ENCODE data around the gene SLC25A14. TPM values are rescaled to one million over a fixed set of nuclear protein-coding genes. Genes with fewer than 3 reads are reported as not detected.

Gene SLC25A14, protein sequence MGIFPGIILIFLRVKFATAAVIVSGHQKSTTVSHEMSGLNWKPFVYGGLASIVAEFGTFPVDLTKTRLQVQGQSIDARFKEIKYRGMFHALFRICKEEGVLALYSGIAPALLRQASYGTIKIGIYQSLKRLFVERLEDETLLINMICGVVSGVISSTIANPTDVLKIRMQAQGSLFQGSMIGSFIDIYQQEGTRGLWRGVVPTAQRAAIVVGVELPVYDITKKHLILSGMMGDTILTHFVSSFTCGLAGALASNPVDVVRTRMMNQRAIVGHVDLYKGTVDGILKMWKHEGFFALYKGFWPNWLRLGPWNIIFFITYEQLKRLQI
- total RNA-seq (ENCODE audit: low replicate concordance), result 13.7 and 19.2 TPM in 2 replicates

- H3K4me2 ChIP-seq, result peak within 1 kb of the TSS; percentile 73
- H3K4me3 ChIP-seq, result peak within 1 kb of the TSS; percentile 56
- no peaks in the 10 kb centered on the region for H3F3A ChIP-seq (ENCODE audit: low read depth)
- Mint-ChIP-seq H3K4me1 (peaks cover 31% of the 10 kb centered on the region), H3K9me3 (no peaks in the 10 kb centered on the region), H3K36me3 (no peaks in the 10 kb centered on the region), H3K27me3 (ENCODE audit: insufficient read depth, low read depth) (peaks cover 2% of the 10 kb centered on the region), H3K4me3 (peak within 1 kb of the TSS; percentile 96), H3K27ac (peak within 1 kb of the TSS; percentile 96)
- H3K9me3 ChIP-seq (ENCODE audit: low read depth), result no peaks in the 10 kb centered on the region
- no peak within 1 kb of the TSS for H3K9ac ChIP-seq
- DNase-seq (ENCODE audit: low spot score), result peak; percentile 81
- H3K79me2 ChIP-seq (ENCODE audit: low read depth), result no peaks in the 10 kb centered on the region
- H2AFZ ChIP-seq (replicated peaks), result peak within 1 kb of the TSS; percentile 54
- H3K4me1 ChIP-seq, result no peaks in the 10 kb centered on the region
- H3K27me3 ChIP-seq, result no peaks in the 10 kb centered on the region
- no peaks in the 10 kb centered on the region for H4K20me1 ChIP-seq (ENCODE audit: low read depth)
- no peak within 1 kb of the TSS for H3K27ac ChIP-seq
- no peaks in the 10 kb centered on the region for H3K36me3 ChIP-seq
- TF ChIP-seq CTCF (IDR thresholded peaks at IDR 0.05) (no peak), EZH2 (IDR thresholded peaks at IDR 0.05) (no peak), EZH2phosphoT487 (IDR thresholded peaks at IDR 0.05) (no peak)
Observed at GRCh38 chrX:130339408-130340222, at the start of gene SLC25A14. Gene SLC25A14, plus strand, starts transcription at chrX:130339919. Its CDS starts 360 bp downstream, at chrX:130340279.

DNA sequence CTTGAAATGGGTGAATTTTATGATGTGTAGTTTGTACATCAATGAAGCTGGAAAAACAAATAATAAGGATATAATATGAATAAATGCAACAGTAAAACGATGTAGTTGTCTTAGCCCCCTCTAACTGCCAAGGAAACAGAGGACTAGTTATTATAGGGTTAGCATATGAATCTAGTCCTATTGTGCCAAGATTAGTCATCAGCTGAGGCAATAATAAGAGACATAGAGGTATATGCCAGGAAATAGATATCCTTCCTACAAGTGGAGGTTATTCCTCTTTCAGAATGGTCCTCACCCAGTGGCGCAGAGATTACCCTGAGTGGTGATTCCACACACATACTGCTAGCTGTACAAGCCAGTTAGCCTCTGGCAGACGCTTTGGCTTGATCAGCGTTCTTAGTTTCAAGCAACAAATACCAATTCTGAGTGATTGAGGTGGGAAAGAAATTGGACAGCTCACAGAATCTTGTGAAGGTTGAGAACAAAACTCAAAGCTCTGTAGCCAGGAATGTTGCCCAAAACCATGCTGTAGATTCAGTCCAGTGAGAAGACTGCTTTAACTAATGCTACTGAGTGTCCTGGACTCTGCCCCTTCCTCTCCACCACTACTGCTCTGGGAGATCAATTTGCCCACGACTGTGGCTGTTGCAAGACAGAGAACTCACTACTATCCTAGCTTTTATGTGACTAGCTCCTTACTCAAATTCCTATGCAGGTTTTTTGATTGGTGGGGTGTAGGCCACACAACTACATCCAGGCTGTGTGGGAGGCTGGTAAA lies 44.0 kb upstream of the SLC25A14 start:
- Mint-ChIP-seq H3K27me3 (ENCODE audit: insufficient read depth, low read depth) (peaks cover 2% of the 10 kb centered on the region), H3K4me3 (no peak overlapping the region), H3K27ac (no peak overlapping the region), H3K9me3 (peaks cover 16% of the 10 kb centered on the region), H3K4me1 (peaks cover 8% of the 10 kb centered on the region), H3K36me3 (peaks cover 4% of the 10 kb centered on the region)
- H3K79me2 ChIP-seq (ENCODE audit: low read depth), result no peaks in the 10 kb centered on the region
- no peaks in the 10 kb centered on the region for H3K4me1 ChIP-seq
- no peak overlapping the region for H3K4me2 ChIP-seq
- H3K27me3 ChIP-seq, result no peaks in the 10 kb centered on the region
- no peaks in the 10 kb centered on the region for H3F3A ChIP-seq (ENCODE audit: low read depth)
- no peaks in the 10 kb centered on the region for H4K20me1 ChIP-seq (ENCODE audit: low read depth)
- no peak overlapping the region for H3K9ac ChIP-seq
- no peak overlapping the region for H3K4me3 ChIP-seq
- peaks cover 3% of the 10 kb centered on the region for H3K9me3 ChIP-seq (ENCODE audit: low read depth)
- H2AFZ ChIP-seq (replicated peaks), result no peak overlapping the region
- no peak for DNase-seq (ENCODE audit: low spot score)
- TF ChIP-seq EZH2 (IDR thresholded peaks at IDR 0.05) (no peak), EZH2phosphoT487 (IDR thresholded peaks at IDR 0.05) (no peak), CTCF (IDR thresholded peaks at IDR 0.05) (no peak)
- H3K27ac ChIP-seq, result no peak overlapping the region
- H3K36me3 ChIP-seq, result no peaks in the 10 kb centered on the region

DNA sequence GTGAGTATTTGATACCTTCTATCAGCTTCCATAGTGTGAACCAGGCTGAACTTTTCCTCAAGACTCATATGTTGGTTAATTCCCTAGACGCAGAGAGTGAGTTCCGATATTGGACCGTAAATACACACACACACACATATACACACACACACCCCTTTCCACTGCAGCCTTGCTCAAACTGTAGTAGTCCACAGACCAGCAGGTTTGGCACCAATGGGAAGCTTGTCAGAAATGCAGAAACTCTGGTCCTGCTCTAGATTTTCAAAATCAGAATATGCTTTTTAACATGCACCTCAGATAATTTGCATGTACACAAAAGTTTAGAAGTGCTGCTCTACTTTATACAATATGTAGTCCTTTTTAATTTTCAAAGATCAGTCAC lies 43.4 kb upstream of the SLC25A14 start:
- TF ChIP-seq EZH2 (IDR thresholded peaks at IDR 0.05) (no peak), EZH2phosphoT487 (IDR thresholded peaks at IDR 0.05) (no peak), CTCF (IDR thresholded peaks at IDR 0.05) (no peak)
- H3K4me1 Mint-ChIP-seq, result peaks cover 8% of the 10 kb centered on the region
- H3K36me3 ChIP-seq, result no peaks in the 10 kb centered on the region
- no peaks in the 10 kb centered on the region for H3K27me3 ChIP-seq
- H3K4me1 ChIP-seq, result no peaks in the 10 kb centered on the region
- no peak overlapping the region for H3K27ac ChIP-seq
- peaks cover 2% of the 10 kb centered on the region for H3K27me3 Mint-ChIP-seq (ENCODE audit: insufficient read depth, low read depth)
- no peak overlapping the region for H3K4me2 ChIP-seq
- no peaks in the 10 kb centered on the region for H3F3A ChIP-seq (ENCODE audit: low read depth)
- H3K9me3 Mint-ChIP-seq, result peaks cover 16% of the 10 kb centered on the region
- no peak overlapping the region for H3K4me3 ChIP-seq
- peaks cover 3% of the 10 kb centered on the region for H3K9me3 ChIP-seq (ENCODE audit: low read depth)
- H4K20me1 ChIP-seq (ENCODE audit: low read depth), result no peaks in the 10 kb centered on the region
- H3K4me3 Mint-ChIP-seq, result no peak overlapping the region
- no peak overlapping the region for H2AFZ ChIP-seq (replicated peaks)
- H3K9ac ChIP-seq, result no peak overlapping the region
- H3K36me3 Mint-ChIP-seq, result peaks cover 4% of the 10 kb centered on the region
- DNase-seq (ENCODE audit: low spot score), result no peak
- no peak overlapping the region for H3K27ac Mint-ChIP-seq
- no peaks in the 10 kb centered on the region for H3K79me2 ChIP-seq (ENCODE audit: low read depth)
